Activated CD4-positive, alpha-beta T cell treated with anti-CD3 and anti-CD28 coated beads, Interleukin-10, Interleukin-2, amounts not matched to agents 100 ng/mL and 50 ng/mL, durations not matched to agents 16 hours and 8 hours (primary cell): ENCODE data around the gene PAAF1.
A peak's percentile ranks its signal among the peaks of the same experiment; 100 is the strongest.
"Not testable (repeated sequence)": the region's sequence is repeated elsewhere in the genome, so short reads cannot be mapped to it uniquely, and the experiment has no call there.

Experiments used
- DNase-seq: peaks from one replicate; pipeline ENCODE4 v3.0.0-alpha.2; 2020

The PAAF1 gene

GRCh38 chr11:73876424-73877310 is at the start of gene PAAF1, which contains the start of gene COA4:
PAAF1 (plus strand) TSS chr11:73876999; CDS start chr11:73877022, 23 bp downstream.
COA4 (minus strand) TSS chr11:73876846; CDS start chr11:73873378, 3,468 bp downstream.
- DNase-seq, result peak; percentile 98

GRCh38 chr11:73830261-73830660 is 46.5 kb upstream of the PAAF1 start:
- DNase-seq, result no peak

GRCh38 chr11:73833067-73833466 is 43.7 kb upstream of the PAAF1 start:
- no peak for DNase-seq

- DNase-seq, result no peak
Observed at GRCh38 chr11:73838443-73839122, 38.2 kb upstream of the PAAF1 start.

GRCh38 chr11:73839123-73839457 is 37.7 kb upstream of the PAAF1 start:
- DNase-seq, result no peak

GRCh38 chr11:73851046-73851764 is 25.6 kb upstream of the PAAF1 start:
- no peak for DNase-seq

- DNase-seq, result no peak
Observed at GRCh38 chr11:73852049-73852448, 24.8 kb upstream of the PAAF1 start.

- DNase-seq, result no peak
Observed at GRCh38 chr11:73854680-73855079, 22.1 kb upstream of the PAAF1 start.

GRCh38 chr11:73856031-73856567 is 20.7 kb upstream of the PAAF1 start:
- no peak for DNase-seq

GRCh38 chr11:73859671-73860070 is 17.1 kb upstream of the PAAF1 start:
- DNase-seq, result no peak

- no peak for DNase-seq
Observed at GRCh38 chr11:73860202-73860601, 16.6 kb upstream of the PAAF1 start.

GRCh38 chr11:73862986-73863385 is 13.8 kb upstream of the PAAF1 start:
- no peak for DNase-seq

GRCh38 chr11:73866095-73866579 is 10.7 kb upstream of the PAAF1 start:
- no peak for DNase-seq

GRCh38 chr11:73866586-73866996 is 10.2 kb upstream of the PAAF1 start:
- no peak for DNase-seq

- no peak for DNase-seq
Observed at GRCh38 chr11:73869332-73869949, 7.4 kb upstream of the PAAF1 start.

GRCh38 chr11:73870261-73870660 is 6.5 kb upstream of the PAAF1 start:
- no peak for DNase-seq

- DNase-seq, result no peak
Observed at GRCh38 chr11:73872749-73873357, 3.9 kb upstream of the PAAF1 start.

GRCh38 chr11:73875380-73875779 is 1.4 kb upstream of the PAAF1 start:
- no peak for DNase-seq

- DNase-seq, result no peak
Observed at GRCh38 chr11:73875840-73876239, 959 bp upstream of the PAAF1 start.

GRCh38 chr11:73878771-73879170 is 2.0 kb downstream of the PAAF1 start:
- no peak for DNase-seq

- not testable (repeated sequence) for DNase-seq
Observed at GRCh38 chr11:73880449-73880848, 3.6 kb downstream of the PAAF1 start.

GRCh38 chr11:73883856-73884255 is 7.1 kb downstream of the PAAF1 start:
- DNase-seq, result no peak
